SK-N-SH (cell line): ENCODE measurements around the gene TCF7L2.

ENCODE experiments used
- CTCF ChIP-seq: fragments of 200-600 bp; sonication (generic); IDR thresholded peaks from 2 replicates; pipeline ENCODE4 v1.6.1; 2017; ENCODE audit warnings: antibody characterized with exemption, mild to moderate bottlenecking, moderate library complexity
- ELF1 ChIP-seq: IDR thresholded peaks from 2 replicates; pipeline ENCODE4 v1.4.0; 2012
- EP300 ChIP-seq, 2 experiments: IDR thresholded peaks; 2 replicates each; pipeline versions ENCODE4 v1.4.0 to v1.6.1; 2012; ENCODE audit warnings: borderline replicate concordance in 1 of 2, low read depth in 1 of 2, low read length in 1 of 2
- EZH2phosphoT487 ChIP-seq: fragments of 200-600 bp; sonication (generic); IDR thresholded peaks from 2 replicates; pipeline ENCODE4 v1.6.1; 2017; ENCODE audit warnings: low read depth, mixed run types, mild to moderate bottlenecking, antibody characterized with exemption, moderate library complexity, borderline replicate concordance
- GABPA ChIP-seq: IDR thresholded peaks from 2 replicates; pipeline ENCODE4 v1.4.0; 2012; ENCODE audit warnings: low read depth, mild to moderate bottlenecking
- MEF2A ChIP-seq: IDR thresholded peaks from 2 replicates; pipeline ENCODE4 v1.4.0; 2012; ENCODE audit warnings: low read depth, borderline replicate concordance
- POLR2AphosphoS5 ChIP-seq: IDR thresholded peaks from 2 replicates; pipeline ENCODE4 v1.6.1; 2012; ENCODE audit warnings: low read depth, low read length
- RAD21 ChIP-seq: IDR thresholded peaks from 2 replicates; pipeline ENCODE4 v1.6.1; 2012; ENCODE audit warnings: mild to moderate bottlenecking, low read length
- TAF1 ChIP-seq: IDR thresholded peaks from 2 replicates; pipeline ENCODE4 v1.6.1; 2012; ENCODE audit warnings: low read depth, mild to moderate bottlenecking, low read length, moderate library complexity, borderline replicate concordance
- TEAD4 ChIP-seq: IDR thresholded peaks from 2 replicates; pipeline ENCODE4 v1.4.0; 2012; ENCODE audit warnings: mild to moderate bottlenecking, borderline replicate concordance; ENCODE audit not compliant: insufficient read depth

GRCh38 chr10:112989826-112990225 lies 39.8 kb downstream of the TCF7L2 start:
- TF ChIP-seq EZH2phosphoT487, result no peak
- no peak for TF ChIP-seq TAF1
- TF ChIP-seq CTCF, result no peak
- TF ChIP-seq POLR2AphosphoS5, result no peak
- no peak for TF ChIP-seq TEAD4
- TF ChIP-seq RAD21, result no peak
- no peak for TF ChIP-seq ELF1
- TF ChIP-seq MEF2A, result no peak
- no peak for TF ChIP-seq EP300 (IDR thresholded peaks at IDR 0.05; ENCODE audit: borderline replicate concordance in 1 of 2, low read depth in 1 of 2, low read length in 1 of 2)
- TF ChIP-seq GABPA, result no peak
